Stimulated activated CD4-positive, alpha-beta T cell treated with anti-CD3 and anti-CD28 coated beads, Interleukin-1b, Interleukin-23, amount 100 ng/mL, for 4 hours (primary cell): ENCODE results near the gene CSPG4.
"Not testable (repeated sequence)": the region's sequence is repeated elsewhere in the genome, so short reads cannot be mapped to it uniquely, and the experiment has no call there.

Source experiments
- DNase-seq, 2 donors: peaks; one replicate each; pipeline ENCODE4 v3.0.0-alpha.2; 2020; ENCODE audit warnings: low read depth in 2 of 2

Gene CSPG4

GRCh38 chr15:75692311-75692710 is 20.3 kb downstream of the CSPG4 start:
- not testable (repeated sequence) for DNase-seq

DNA sequence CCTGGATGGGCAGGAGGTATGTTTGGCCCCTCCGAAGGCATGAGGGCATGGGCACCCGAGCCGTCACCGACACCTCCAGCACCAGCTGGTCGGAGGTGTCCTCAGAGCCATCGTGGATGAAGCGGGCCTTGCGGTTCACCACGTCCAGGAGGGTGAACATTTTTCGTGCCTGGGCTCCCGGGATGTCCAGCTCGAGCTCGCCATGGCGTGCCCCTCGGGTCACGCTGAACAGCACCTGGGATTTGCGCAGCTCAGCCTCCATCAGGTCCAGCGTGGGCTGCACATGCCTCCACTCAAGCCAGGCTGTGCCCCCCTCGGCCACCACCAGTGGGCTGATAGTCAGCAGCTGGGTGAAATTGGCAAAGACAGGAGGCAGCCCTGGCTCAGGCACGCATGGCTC is 23.2 kb downstream of the CSPG4 start:
- DNase-seq: not testable (repeated sequence)

- no peak for DNase-seq
Observed at GRCh38 chr15:75688831-75689230, 23.8 kb downstream of the CSPG4 start.

GRCh38 chr15:75688278-75688557 is 24.4 kb downstream of the CSPG4 start:
- DNase-seq: no peak

DNA sequence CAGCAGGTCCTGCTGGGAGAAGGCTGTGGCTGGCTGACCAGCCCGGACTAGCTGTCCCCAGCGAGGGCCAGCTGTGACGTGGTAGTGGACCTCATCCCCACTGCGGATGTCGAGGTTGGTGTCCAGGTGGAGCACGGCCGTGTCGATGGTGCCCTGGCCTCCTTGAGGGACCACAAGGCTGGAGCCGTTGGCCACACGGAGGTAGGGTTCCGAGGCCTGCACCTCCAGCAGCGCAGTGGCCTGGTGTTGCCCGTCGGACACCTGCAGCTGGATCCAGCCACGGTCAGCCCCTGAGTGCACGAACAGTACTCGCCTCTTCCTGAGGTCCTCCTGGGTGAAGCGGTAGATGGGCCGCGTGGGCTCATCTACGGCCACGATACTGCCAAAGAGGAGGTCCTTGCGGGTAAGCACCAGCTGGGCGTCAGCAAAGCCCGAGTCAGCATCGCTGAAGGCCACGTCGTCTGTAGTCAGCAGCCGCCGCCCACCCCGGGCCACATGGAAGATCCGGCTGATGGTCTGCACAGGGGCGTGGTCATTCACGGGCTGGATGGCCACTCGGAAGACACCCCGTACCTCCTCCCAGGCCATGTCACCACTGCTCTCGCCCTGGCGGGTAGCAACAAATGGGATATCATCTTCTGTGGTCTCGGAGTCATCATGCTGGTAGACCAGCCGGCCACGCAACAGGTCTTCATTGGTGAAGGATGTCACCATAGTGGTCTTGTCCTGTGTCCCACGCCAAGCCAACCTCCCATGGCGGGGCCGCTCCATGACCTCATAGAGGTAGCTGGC is 25.0 kb downstream of the CSPG4 start:
- no peak for DNase-seq

- peak; percentile 64 to 66 for DNase-seq
Observed at GRCh38 chr15:75686212-75686642, 26.4 kb downstream of the CSPG4 start.

- DNase-seq: no peak
Observed at GRCh38 chr15:75685195-75685594, 27.5 kb downstream of the CSPG4 start.

DNA sequence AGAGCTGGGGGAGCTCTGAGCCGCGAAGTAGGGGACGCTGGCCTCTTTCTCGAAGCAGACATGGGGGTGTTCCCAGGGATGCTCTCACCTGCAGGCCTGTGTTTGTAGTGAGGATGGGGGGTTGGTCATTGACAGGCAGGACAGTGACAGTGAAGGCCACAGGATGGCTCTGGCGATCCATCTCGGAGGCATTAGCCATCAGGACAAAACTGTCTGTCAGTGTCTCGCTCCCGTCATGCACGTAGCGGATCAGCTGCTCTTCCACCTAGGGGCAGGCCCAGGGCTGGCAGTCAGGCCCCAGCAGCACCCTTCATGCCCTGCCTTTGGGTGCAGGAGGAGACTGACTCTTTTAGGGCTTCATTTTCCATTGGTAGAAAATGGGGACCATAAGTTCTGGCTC is 28.0 kb downstream of the CSPG4 start:
- DNase-seq: no peak

DNA sequence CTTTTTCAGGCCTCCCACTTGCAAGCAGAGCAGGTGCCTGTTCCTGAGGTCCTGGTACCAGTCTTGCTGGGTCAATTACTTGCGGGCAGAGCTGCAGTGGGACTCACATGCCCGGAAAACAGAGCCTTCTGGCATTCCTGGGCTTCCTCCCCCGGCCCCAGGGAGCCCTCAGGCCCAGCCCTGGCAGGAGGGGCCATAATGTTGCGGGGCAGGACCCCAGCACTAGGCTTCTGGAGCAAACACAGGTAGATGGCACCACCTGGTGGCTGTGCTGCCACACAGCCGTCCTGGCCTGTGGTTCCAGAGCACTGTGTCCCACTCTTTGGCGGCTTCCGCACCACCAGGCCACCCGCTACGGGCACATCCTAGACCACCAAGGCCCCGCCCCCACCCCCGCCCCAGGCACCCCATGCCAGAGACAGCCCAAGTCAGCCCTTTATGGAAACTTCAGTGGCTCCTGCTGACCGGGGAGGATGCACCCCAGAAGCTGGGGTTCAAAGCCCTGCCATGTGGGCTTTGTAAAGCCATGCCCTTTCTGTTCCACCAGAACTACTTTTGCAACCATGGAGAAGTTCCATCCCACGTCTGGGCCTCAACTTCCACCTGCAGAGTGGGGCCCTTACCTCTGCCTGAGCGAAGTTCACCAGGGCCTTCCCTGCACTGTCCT is 28.9 kb downstream of the CSPG4 start:
- DNase-seq: peak; percentile 43 to 67

- DNase-seq: no peak
Observed at GRCh38 chr15:75682181-75683135, 30.2 kb downstream of the CSPG4 start.

DNA sequence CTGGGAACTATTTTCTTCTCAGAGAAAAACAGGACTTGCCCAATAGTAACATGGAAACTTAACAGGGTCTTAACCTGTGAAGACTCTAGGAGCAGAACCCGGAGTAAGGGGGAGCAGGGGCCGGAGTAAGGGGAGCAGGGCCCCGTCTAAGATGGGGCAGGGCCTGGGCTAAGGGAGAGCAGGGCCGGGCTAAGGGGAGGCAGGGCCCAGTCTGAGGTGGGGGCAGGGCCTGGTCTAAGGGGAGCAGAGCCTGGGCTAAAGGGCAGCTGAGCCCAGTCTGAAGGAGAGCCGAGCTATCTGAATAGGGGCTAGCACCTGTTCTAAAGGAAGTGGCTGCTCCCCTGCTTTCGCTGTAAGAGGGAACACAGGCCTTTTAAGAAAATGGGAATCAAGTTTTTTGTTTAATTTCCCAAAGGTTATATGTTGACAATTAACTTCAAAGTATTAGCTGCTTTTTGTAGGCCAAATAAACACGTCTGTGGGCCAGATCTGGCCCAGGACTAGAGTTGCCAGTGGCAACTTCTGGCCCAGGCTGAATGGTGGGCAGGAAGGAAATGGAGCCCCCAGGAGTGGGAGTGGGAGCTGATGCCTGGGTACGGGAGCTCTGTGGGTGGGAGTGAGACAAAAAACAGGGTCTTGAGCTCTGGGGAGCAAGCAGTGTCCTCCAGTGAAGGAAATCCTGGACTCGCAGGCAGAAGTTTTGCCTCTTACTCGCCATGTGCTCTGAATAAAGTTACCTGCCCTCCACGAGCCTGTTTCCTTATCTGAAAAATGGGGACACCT is 32.5 kb downstream of the CSPG4 start:
- no peak for DNase-seq

GRCh38 chr15:75678324-75678690 is 34.3 kb downstream of the CSPG4 start:
- not testable (repeated sequence) for DNase-seq

DNA sequence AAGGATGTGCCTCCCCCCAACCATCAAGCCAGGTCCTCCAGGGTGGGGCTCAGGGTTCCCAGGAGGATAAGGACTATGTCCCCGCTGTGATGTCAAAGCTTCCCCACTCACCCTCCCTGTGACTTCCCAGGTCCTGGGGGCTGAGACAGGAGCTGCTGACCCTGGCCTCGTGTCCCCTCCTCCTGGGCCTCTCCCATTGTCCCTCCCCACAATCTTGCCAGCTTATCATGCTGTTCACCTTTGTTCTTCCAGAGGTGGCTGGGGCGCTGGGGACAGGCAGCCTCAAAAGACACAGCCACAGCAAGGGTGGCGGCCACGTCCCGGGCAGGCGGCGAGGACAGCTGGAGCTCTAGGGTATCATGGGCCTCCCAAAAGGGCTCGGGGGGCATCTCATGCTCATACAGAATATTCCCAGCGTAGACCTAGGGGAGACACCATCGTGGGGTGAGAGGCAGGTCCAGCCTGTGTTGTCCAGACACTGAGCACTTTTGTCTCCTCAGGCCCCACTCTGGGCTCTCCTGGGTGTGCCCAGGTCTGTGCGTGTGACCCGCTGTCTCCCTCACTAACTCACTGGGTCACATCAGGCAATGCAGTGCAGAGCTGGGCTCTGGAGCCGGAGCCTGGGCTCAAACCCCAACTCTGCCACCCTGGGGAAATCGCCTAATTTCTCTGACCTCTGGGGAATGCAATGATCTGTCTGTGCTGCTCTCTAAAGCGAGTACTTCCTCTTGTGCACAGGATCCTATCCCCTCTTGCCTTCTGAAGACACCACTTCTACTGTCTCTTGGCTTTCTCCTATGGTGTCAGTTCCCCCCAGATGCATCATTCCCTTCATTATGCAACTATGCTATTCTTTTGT is 35.0 kb downstream of the CSPG4 start:
- DNase-seq: no peak

- no peak for DNase-seq
Observed at GRCh38 chr15:75676688-75677464, 35.8 kb downstream of the CSPG4 start.

DNA sequence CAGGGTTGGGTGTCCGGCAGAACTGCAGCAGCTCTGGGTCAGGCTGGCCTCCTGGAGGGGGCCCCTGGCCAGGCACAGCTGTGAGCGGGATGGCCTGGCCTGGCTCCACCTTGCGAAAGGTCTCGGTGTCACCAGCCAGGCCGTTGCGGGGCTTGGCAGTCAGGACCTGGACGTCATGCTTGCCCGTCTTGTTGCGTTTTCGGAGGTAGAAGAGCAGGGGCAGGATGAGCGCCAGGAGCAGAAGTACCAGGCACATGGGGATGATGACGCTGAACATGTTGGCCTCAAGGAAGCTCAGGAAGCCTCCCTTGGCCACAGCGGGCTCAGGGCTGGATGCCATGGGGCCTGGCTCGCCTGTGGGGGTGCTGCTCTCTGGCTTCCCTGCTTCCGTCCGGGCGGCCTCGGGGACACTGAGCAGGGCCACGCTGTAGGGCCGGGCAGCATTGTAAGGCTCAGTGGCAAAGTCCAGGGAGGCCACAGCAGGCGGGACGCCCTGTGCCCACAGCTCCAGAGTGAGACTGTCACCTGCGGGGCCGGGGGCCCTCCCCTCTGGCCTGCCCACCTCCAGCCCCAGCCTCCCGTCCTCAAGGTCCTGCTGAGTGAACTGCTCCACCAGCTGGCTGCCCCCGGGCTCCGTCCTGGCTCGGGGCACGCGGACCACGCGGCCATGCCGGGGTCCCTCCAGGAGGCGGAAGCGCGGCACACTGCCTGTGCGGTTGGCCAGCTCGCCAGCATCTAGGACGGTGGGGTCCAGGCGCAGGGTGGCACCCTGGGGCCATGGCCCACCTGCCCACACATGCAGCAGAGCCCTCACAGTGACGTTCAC is 36.9 kb downstream of the CSPG4 start:
- no peak for DNase-seq

- DNase-seq: no peak
Observed at GRCh38 chr15:75674366-75674765, 38.3 kb downstream of the CSPG4 start.

GRCh38 chr15:75673426-75674235 is 39.0 kb downstream of the CSPG4 start:
- DNase-seq: no peak
